ENCODE measurements around the gene AHCYL1.

DNA sequence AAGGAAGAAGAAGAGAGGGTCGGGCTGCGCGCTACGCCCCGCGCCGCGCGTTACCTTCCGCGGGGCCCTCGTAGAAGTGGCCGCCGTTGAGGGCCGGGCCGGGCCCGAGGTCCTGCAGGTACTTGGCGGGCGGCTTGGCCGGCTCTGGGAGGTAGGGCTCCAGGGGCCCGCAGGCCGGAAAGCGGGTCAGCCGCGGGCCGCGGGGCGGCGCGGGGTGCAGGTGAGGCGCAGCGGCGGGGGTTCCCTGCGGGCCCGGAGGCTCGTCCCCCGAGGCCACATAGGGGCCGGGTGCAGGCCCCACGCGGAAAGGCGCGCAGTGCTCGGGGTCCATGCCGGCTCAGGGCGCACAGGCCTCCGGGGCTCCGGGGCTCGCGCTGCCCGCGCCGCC is 85.7 kb downstream of the AHCYL1 start:
- TF ChIP-seq CTCF (IDR thresholded peaks at IDR 0.05) (no peak), POLR2A (IDR thresholded peaks at IDR 0.05) (no peak)
